ENCODE measurements around the gene CYP39A1. TPM values are rescaled to one million over a fixed set of nuclear protein-coding genes. Genes with fewer than 3 reads are reported as not detected.

CYP39A1 gene
- total RNA-seq, 1 experiment from 2014 or later, result not detected

GRCh38 chr6:46632053-46632452 lies 20.6 kb downstream of the CYP39A1 start:
- Histone ChIP-seq H3K9me3 (no peaks in the 10 kb centered on the region), H3K4me3 (ENCODE audit: low read depth, low read length) (no peak overlapping the region), H3K36me3 (ENCODE audit: control insufficient read depth, insufficient read depth, low read length) (no peaks in the 10 kb centered on the region), H3K27me3 (replicated peaks; ENCODE audit: control insufficient read depth, insufficient read depth, low read length) (no peaks in the 10 kb centered on the region), H3K4me1 (no peaks in the 10 kb centered on the region)
- no peak overlapping the region for H3K4me3 Mint-ChIP-seq (ENCODE audit: unreplicated experiment)
- ChIA-PET CTCF (no interaction called here), POLR2A (no interaction called here)
- H3K27me3 Mint-ChIP-seq (ENCODE audit: insufficient read depth, unreplicated experiment), result peaks cover 4% of the 10 kb centered on the region
- intact Hi-C loops (cut with micrococcal nuclease; ENCODE audit: unreplicated experiment), result no loop called here
- no TSS peak for BruUV-seq (replicated peaks)
- DNase-seq, result no peak
- H3K36me3 Mint-ChIP-seq (ENCODE audit: insufficient read depth, unreplicated experiment), result no peaks in the 10 kb centered on the region
- no peaks in the 10 kb centered on the region for H3K4me1 Mint-ChIP-seq (ENCODE audit: low read depth, unreplicated experiment)
- H3K27ac Mint-ChIP-seq (ENCODE audit: unreplicated experiment), result no peak overlapping the region
- TF ChIP-seq CTCF (IDR thresholded peaks at IDR 0.05; ENCODE audit: insufficient read depth in 1 of 2, low read depth in 1 of 2, low read length in 1 of 2, severe bottlenecking in 1 of 2, unreplicated experiment in 1 of 2), result no peak
- H3K9me3 Mint-ChIP-seq (ENCODE audit: unreplicated experiment), result no peaks in the 10 kb centered on the region

GRCh38 chr6:46629691-46630090 lies 22.9 kb downstream of the CYP39A1 start:
- Mint-ChIP-seq H3K4me1 (ENCODE audit: low read depth, unreplicated experiment) (no peaks in the 10 kb centered on the region), H3K36me3 (ENCODE audit: insufficient read depth, unreplicated experiment) (no peaks in the 10 kb centered on the region), H3K27ac (ENCODE audit: unreplicated experiment) (no peak overlapping the region), H3K27me3 (ENCODE audit: insufficient read depth, unreplicated experiment) (peaks cover 4% of the 10 kb centered on the region), H3K9me3 (ENCODE audit: unreplicated experiment) (no peaks in the 10 kb centered on the region), H3K4me3 (ENCODE audit: unreplicated experiment) (no peak overlapping the region)
- Histone ChIP-seq H3K4me3 (ENCODE audit: low read depth, low read length) (no peak overlapping the region), H3K4me1 (no peaks in the 10 kb centered on the region), H3K9me3 (no peaks in the 10 kb centered on the region), H3K27me3 (replicated peaks; ENCODE audit: control insufficient read depth, insufficient read depth, low read length) (no peaks in the 10 kb centered on the region), H3K36me3 (ENCODE audit: control insufficient read depth, insufficient read depth, low read length) (no peaks in the 10 kb centered on the region)
- TF ChIP-seq CTCF (IDR thresholded peaks at IDR 0.05; ENCODE audit: insufficient read depth in 1 of 2, low read depth in 1 of 2, low read length in 1 of 2, severe bottlenecking in 1 of 2, unreplicated experiment in 1 of 2), result no peak
- no TSS peak for BruUV-seq (replicated peaks)
- DNase-seq, result no peak
- CTCF ChIA-PET, result no interaction called here
- intact Hi-C loops (cut with micrococcal nuclease; ENCODE audit: unreplicated experiment), result loop anchor here (5.0 kb wide), 1 partner anchor 137 kb away; the partner anchor contains the start of gene RCAN2
- POLR2A ChIA-PET, result no interaction called here

- CTCF ChIA-PET, result no interaction called here
- intact Hi-C loops (cut with micrococcal nuclease; ENCODE audit: unreplicated experiment), result loop anchor here (5.0 kb wide), 1 partner anchor 137 kb away; the partner anchor contains the start of gene RCAN2
Measured at GRCh38 chr6:46628976-46629375, 23.6 kb downstream of the CYP39A1 start.

More at GRCh38 chr6:46628976-46629375, 23.6 kb downstream of the CYP39A1 start:
- Histone ChIP-seq H3K4me1 (no peaks in the 10 kb centered on the region), H3K27me3 (replicated peaks; ENCODE audit: control insufficient read depth, insufficient read depth, low read length) (no peaks in the 10 kb centered on the region), H3K4me3 (ENCODE audit: low read depth, low read length) (no peak overlapping the region), H3K36me3 (ENCODE audit: control insufficient read depth, insufficient read depth, low read length) (no peaks in the 10 kb centered on the region), H3K9me3 (no peaks in the 10 kb centered on the region)
- no peak overlapping the region for H3K4me3 Mint-ChIP-seq (ENCODE audit: unreplicated experiment)
- H3K4me1 Mint-ChIP-seq (ENCODE audit: low read depth, unreplicated experiment), result no peaks in the 10 kb centered on the region
- BruUV-seq (replicated peaks), result no TSS peak
- no peaks in the 10 kb centered on the region for H3K36me3 Mint-ChIP-seq (ENCODE audit: insufficient read depth, unreplicated experiment)
- TF ChIP-seq CTCF (IDR thresholded peaks at IDR 0.05; ENCODE audit: insufficient read depth in 1 of 2, low read depth in 1 of 2, low read length in 1 of 2, severe bottlenecking in 1 of 2, unreplicated experiment in 1 of 2), result no peak
- no peak overlapping the region for H3K27ac Mint-ChIP-seq (ENCODE audit: unreplicated experiment)
- H3K9me3 Mint-ChIP-seq (ENCODE audit: unreplicated experiment), result no peaks in the 10 kb centered on the region
- POLR2A ChIA-PET, result no interaction called here
- DNase-seq, result no peak
- H3K27me3 Mint-ChIP-seq (ENCODE audit: insufficient read depth, unreplicated experiment), result peaks cover 4% of the 10 kb centered on the region
